Spleen (tissue), 7 donors: Measurements from ENCODE around the gene ZGPAT.

Experiments
- POLR2A ChIP-seq, 3 donors: fragments of 450-650 bp; IDR thresholded peaks; one replicate each; pipeline ENCODE4 v1.5.1; 2017; ENCODE audit warnings: antibody characterized with exemption in 3 of 3, mild to moderate bottlenecking in 1 of 3
- TF ChIP-seq, protein P1 (sequence below), 11 experiments: fragments of 200-600 bp in 7 of 11; fragments of 450-650 bp in 4 of 11; sonication (generic) in 4 of 11; IDR thresholded peaks in 8 of 11; conservative IDR thresholded peaks in 3 of 11; 1 replicate in 7 of 11; 2 replicates in 4 of 11; pipeline versions ENCODE4 v1.4.0 to v1.8.0; 2016 to 2021; ENCODE audit warnings: antibody characterized with exemption in 11 of 11, inconsistent platforms in 4 of 11, mild to moderate bottlenecking in 1 of 11
- donor health status: DM: no; HTN: no; CAD: no; lungs with moderate emphysema.
- donor health status: DM: no; HTN: no; CAD: no.
- donor health status: DM: no; HTN: no; CAD: no.

DNA sequence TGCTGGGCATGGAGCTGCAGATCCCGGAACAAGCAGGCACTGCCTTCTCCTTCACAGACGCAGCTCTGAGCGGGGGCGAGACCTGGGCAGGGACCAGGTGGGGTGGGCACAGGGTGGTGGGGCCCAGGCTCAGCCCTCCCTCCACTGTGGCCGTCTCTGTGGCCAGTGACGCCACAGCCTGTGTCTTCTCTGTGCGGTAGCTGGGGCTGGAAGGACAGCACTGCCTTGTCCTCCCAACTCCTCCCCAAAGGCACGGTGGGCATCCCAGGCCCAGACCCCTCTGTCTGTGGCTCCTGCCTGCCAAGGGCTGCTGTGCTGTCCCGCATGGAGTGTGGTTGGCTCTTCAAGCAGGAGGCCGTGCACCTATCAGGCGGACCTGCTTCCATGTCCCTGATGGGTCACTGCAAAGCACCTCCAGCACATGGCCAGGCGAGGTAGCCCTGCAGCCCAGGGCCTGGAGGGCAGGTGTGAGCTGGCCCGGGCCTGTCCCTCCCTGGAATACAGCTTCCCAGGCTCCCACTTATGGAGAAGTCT, 26.2 kb upstream of the ZGPAT start:
- TF ChIP-seq, protein P1, sequence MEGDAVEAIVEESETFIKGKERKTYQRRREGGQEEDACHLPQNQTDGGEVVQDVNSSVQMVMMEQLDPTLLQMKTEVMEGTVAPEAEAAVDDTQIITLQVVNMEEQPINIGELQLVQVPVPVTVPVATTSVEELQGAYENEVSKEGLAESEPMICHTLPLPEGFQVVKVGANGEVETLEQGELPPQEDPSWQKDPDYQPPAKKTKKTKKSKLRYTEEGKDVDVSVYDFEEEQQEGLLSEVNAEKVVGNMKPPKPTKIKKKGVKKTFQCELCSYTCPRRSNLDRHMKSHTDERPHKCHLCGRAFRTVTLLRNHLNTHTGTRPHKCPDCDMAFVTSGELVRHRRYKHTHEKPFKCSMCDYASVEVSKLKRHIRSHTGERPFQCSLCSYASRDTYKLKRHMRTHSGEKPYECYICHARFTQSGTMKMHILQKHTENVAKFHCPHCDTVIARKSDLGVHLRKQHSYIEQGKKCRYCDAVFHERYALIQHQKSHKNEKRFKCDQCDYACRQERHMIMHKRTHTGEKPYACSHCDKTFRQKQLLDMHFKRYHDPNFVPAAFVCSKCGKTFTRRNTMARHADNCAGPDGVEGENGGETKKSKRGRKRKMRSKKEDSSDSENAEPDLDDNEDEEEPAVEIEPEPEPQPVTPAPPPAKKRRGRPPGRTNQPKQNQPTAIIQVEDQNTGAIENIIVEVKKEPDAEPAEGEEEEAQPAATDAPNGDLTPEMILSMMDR (IDR thresholded peaks at IDR 0.05 in 8 of 11, conservative IDR thresholded peaks at IDR 0.05 in 3 of 11): no peak
- TF ChIP-seq POLR2A (IDR thresholded peaks at IDR 0.05): no peak
